Progenitor cell of endocrine pancreas (in vitro differentiated cells): ENCODE data around the gene SIX3. TPM values are rescaled to one million over a fixed set of nuclear protein-coding genes. Genes with fewer than 3 reads are reported as not detected.

Source experiments
- DNase-seq: peaks from one replicate; pipeline ENCODE4 v3.0.0; 2021; ENCODE audit warnings: low spot score; ENCODE audit not compliant: unreplicated experiment
- H3K27ac Mint-ChIP-seq: 2 replicates; pipeline ENCODE4 v1.8.0; 2021; ENCODE audit warnings: mild to moderate bottlenecking, moderate library complexity, mixed read lengths
- H3K27me3 Mint-ChIP-seq: 2 replicates; pipeline ENCODE4 v1.8.0; 2021; ENCODE audit warnings: mixed read lengths
- H3K36me3 Mint-ChIP-seq: 2 replicates; pipeline ENCODE4 v1.8.0; 2022; ENCODE audit warnings: mixed read lengths; ENCODE audit not compliant: insufficient read depth
- H3K4me1 Mint-ChIP-seq: 2 replicates; pipeline ENCODE4 v1.8.0; 2021; ENCODE audit warnings: low read depth, mixed read lengths
- H3K4me3 Mint-ChIP-seq: 2 replicates; pipeline ENCODE4 v1.8.0; 2021; ENCODE audit warnings: low read depth, mild to moderate bottlenecking, moderate library complexity, mixed read lengths
- H3K9me3 Mint-ChIP-seq: 2 replicates; pipeline ENCODE4 v1.8.0; 2021; ENCODE audit warnings: low read depth, mixed read lengths
- total RNA-seq: library from RNA; stranded (reverse); gene quantifications from 2 replicates; pipeline ENCODE4 v1.2.1, GENCODE V29; 2021
- TF ChIP-seq, protein P1 (sequence below): fragments of 200-600 bp; sonication (generic); IDR thresholded peaks from one replicate; pipeline ENCODE4 v1.5.0; 2021; ENCODE audit warnings: antibody characterized with exemption, mild to moderate bottlenecking; ENCODE audit not compliant: unreplicated experiment

The SIX3 gene
- total RNA-seq, 1 donor from 2014 or later = not detected

DNA sequence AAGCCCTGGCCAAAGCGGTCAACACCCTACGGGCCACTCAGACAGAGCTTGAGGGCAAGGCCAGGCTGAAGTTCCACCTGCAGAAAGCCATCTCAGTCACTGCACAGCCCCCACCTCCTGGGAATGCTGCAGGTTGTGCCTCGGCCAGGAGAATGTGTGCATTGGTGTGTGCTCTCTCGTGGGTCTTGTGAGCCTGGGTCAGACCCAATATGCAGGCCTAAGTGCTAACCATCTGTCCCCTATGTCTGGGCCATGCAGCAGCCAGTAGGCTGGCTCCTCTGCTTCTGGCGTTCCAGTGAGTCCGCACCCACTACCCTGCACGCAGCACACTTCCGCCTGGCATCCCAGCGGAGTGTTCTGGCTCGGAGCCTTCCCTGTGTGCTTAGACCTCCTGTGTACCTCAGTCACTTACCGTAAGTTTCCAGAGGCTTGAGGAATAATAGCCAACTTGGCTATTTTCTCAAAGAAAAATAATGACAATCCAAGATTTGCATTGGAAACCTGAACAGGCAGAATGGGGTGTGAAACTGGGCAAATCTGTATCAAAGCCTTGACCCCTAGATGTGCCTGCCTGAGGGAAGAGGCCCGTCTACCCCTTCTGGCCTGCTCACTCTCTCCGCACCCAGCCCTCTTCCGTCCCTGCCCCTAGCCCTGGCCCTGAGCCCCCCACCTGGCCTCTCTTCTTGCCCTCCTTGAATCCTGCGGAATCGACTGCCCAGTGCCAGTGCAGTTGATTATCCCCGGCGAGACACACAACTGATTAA lies 7.2 kb downstream of the SIX3 start:
- Mint-ChIP-seq H3K4me3 (peak overlapping the region; percentile 35), H3K4me1 (peaks cover 14% of the 10 kb centered on the region), H3K27me3 (peaks cover 92% of the 10 kb centered on the region), H3K9me3 (no peaks in the 10 kb centered on the region), H3K27ac (no peak overlapping the region), H3K36me3 (no peaks in the 10 kb centered on the region)
- DNase-seq = no peak
- TF ChIP-seq, protein P1, sequence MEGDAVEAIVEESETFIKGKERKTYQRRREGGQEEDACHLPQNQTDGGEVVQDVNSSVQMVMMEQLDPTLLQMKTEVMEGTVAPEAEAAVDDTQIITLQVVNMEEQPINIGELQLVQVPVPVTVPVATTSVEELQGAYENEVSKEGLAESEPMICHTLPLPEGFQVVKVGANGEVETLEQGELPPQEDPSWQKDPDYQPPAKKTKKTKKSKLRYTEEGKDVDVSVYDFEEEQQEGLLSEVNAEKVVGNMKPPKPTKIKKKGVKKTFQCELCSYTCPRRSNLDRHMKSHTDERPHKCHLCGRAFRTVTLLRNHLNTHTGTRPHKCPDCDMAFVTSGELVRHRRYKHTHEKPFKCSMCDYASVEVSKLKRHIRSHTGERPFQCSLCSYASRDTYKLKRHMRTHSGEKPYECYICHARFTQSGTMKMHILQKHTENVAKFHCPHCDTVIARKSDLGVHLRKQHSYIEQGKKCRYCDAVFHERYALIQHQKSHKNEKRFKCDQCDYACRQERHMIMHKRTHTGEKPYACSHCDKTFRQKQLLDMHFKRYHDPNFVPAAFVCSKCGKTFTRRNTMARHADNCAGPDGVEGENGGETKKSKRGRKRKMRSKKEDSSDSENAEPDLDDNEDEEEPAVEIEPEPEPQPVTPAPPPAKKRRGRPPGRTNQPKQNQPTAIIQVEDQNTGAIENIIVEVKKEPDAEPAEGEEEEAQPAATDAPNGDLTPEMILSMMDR = no peak

- Mint-ChIP-seq H3K4me3 (peak overlapping the region; percentile 51), H3K27me3 (peaks cover 94% of the 10 kb centered on the region), H3K9me3 (no peaks in the 10 kb centered on the region), H3K36me3 (no peaks in the 10 kb centered on the region), H3K27ac (no peak overlapping the region), H3K4me1 (peaks cover 14% of the 10 kb centered on the region)
- no peak for DNase-seq
- TF ChIP-seq, protein P1 = no peak
Observed at GRCh38 chr2:44949329-44950151, 8.0 kb downstream of the SIX3 start.

GRCh38 chr2:44950646-44951045 lies 9.1 kb downstream of the SIX3 start:
- Mint-ChIP-seq H3K9me3 (no peaks in the 10 kb centered on the region), H3K27ac (no peak overlapping the region)

GRCh38 chr2:44951124-44951523 lies 9.6 kb downstream of the SIX3 start:
- Mint-ChIP-seq H3K4me1 (peaks cover 17% of the 10 kb centered on the region), H3K4me3 (no peak overlapping the region), H3K27me3 (peaks cover 93% of the 10 kb centered on the region), H3K27ac (no peak overlapping the region), H3K9me3 (no peaks in the 10 kb centered on the region), H3K36me3 (no peaks in the 10 kb centered on the region)
- DNase-seq = no peak
- TF ChIP-seq, protein P1 = no peak

More at GRCh38 chr2:44950646-44951045, 9.1 kb downstream of the SIX3 start:
- peaks cover 93% of the 10 kb centered on the region for H3K27me3 Mint-ChIP-seq
- no peaks in the 10 kb centered on the region for H3K36me3 Mint-ChIP-seq
- peaks cover 17% of the 10 kb centered on the region for H3K4me1 Mint-ChIP-seq
- TF ChIP-seq, protein P1 = no peak
- DNase-seq = no peak
- H3K4me3 Mint-ChIP-seq = no peak overlapping the region

- no peaks in the 10 kb centered on the region for H3K36me3 Mint-ChIP-seq
- no peak for DNase-seq
- no peaks in the 10 kb centered on the region for H3K9me3 Mint-ChIP-seq
- peaks cover 17% of the 10 kb centered on the region for H3K4me1 Mint-ChIP-seq
- H3K27ac Mint-ChIP-seq = no peak overlapping the region
- no peak overlapping the region for H3K4me3 Mint-ChIP-seq
- TF ChIP-seq, protein P1 = no peak
- H3K27me3 Mint-ChIP-seq = peaks cover 93% of the 10 kb centered on the region
Observed at GRCh38 chr2:44951714-44952113, 10.2 kb downstream of the SIX3 start.
